ENCODE data around the gene FOXJ3.

Gene FOXJ3

DNA sequence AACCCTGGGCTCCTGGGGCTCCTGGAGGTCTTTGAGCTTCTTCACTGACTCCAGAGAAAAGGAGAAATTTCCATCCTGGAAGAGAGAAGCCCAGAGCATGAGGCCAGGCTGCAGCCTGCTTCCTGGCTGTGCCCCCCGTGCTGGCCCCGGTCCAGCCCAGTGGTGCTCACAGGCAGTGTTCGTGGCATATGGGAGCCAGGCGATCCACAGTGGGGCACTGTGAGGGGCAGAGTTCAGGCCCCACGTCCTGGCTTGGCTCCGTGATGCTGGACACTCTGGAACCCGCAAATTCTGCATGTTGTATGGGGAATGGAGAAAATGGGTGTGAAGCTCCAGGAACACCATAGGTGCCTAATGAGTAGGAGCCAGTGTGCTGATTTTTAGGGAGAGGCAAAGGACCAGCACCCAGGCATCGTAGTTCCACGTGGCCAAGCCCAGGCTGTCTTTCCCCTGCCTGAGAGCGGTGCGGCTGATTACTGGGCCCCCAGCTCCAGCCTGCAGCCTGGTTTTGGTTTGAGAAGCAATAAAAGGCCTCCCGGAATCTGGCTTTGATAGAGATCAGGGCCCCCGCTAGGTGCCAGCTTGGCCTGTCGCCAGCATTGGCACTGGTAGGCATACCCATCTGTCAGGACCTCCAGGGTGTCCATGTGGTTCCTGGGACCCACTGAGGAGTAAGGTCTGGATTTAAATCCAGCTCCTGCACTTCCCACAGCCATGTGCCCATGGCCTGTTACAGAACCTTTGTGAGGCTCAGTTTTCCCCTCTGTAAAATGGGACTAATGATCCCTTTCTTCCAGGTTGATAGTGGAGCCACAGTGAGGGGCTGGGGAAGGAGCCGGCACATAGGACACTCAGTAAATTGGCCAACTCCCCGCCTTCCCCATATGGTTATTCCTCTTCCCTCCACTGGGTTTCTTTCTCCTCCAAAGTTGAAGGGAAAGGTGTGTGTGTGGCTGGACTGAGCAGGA lies 171.2 kb downstream of the FOXJ3 start:
- FAIRE-seq: no peak

DNA sequence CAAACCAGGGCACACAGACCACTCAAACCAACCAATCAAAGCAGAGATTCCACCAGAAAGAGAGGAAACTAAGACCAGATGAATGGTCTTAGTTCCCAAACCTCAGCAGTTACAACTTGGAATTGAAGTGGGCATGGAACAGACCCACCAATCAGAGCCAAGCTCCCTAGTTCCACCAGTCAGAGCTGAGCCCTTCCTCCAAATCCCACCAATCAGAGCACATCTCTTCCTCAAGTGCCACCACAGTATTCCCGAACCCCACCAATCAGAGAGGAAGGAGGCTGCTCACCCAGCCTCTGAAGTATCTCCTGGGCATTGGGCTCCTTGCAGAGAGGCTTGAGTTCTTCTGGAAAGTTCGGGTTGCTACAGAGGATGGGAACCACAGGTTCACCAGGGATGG lies 171.9 kb downstream of the FOXJ3 start:
- no peak for FAIRE-seq

DNA sequence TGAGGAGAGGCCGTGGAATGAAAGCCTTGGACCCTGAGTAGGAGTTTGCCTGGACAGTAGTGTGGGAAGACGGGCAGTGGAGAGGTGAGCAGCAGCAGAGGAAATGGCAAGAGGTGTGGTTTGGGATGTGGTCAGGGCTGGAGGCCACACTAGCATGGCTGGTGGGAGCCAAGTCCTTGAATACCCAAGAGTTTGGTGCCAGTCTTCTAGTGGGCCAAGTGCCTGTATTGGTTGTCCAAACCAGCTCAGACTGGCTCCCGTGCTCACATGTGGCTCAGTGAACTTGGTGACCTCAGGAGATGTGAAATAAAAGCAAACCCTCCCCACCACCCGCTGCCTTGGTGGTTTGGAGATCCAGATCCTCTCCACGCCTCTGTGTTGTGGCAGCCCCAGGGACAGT lies 172.9 kb downstream of the FOXJ3 start:
- FAIRE-seq: no peak

DNA sequence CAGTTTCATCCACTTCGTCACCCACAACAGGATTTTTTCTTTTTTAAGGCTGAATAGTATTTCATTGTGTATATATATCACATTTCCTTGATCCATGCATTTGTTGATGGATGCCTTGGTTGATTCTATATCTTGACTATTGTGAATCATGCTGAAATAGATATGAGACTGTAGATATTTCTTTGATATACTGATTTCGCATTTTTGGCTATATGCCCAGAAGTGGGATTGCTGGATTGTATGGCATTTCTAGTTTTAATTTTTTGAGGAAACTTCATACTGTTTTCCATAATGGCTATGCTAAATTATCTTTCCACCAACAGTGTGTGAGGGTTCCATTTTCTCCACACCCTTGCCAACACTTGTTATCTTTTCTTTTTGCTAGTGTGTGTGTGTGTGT lies 176.8 kb downstream of the FOXJ3 start:
- no peak for FAIRE-seq

DNA sequence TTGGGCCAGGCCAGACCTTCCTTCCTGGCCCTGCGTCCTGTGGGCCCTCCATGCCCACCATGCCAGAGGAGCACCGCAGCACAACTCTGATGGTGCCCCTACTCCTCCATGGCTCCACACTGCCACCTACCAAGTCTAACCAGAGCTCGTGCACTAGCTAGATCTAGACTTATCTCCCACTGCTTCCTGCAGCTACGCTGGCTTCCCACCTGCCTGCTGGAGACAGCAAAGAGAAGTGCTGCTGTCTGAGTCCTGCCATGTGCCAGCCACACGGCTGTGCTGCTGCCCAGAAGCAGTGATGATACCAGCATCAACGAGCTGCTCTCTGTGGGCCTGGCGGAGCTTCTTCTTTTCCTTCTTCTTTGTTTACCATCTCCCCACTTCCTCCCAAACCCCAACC lies 177.4 kb downstream of the FOXJ3 start:
- no peak for FAIRE-seq

DNA sequence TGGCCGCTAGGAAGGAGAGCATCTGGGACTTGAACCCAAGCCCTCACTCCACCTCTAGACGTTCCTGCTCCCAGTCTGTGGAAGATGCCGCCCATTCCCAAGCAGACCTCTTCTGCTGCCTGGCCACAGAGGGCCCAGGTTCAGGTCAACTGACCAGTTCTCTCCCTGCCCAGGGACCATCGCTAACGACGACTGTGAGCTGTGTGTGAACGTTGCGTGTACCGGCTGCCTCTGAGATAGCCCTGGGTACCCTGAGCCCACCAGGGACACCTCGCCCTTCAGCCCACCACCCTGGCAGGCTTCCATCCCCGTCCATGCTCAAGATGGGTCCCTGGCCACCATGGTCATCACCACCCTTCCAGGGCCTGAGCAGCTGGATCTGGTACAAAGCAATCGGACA lies 179.7 kb downstream of the FOXJ3 start:
- FAIRE-seq: no peak

DNA sequence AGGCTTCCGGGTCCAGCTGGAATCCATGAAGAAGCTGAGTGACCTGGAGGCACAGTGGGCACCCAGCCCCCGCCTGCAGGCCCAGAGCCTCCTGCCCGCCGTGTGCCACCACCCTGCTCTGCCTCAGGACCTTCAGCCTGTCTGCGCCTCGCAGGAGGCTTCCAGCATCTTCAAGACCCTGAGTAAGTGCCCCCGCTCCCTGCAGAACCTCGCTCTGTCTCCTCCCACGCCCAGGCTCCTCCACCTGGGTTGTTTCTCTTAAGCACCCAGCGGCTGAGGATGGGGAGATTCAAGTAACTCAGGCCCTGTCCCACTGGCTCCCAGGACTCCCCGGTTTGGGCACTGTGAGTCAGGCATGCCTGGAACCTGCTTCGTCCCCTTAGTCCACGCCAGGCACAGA lies 180.3 kb downstream of the FOXJ3 start:
- FAIRE-seq: no peak

DNA sequence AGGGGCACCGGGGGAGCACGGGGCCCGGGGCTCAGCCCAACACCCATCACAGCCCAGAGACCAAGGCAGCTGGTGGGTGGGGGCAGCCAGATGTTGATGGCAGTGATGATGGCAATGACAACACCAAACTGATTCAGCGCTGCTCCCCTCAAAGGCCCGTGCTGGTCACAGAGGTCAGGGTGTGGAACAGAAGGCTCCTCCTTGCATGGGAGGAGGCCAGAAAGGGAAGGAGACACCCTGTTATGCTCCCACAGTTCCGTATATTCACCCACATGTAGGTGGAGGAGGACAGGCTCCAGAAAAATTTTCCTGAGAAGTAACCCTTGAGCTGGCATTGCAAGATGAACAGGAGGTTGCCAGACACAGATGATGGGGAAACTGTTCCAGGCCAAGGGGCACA lies 181.4 kb downstream of the FOXJ3 start:
- FAIRE-seq: no peak

DNA sequence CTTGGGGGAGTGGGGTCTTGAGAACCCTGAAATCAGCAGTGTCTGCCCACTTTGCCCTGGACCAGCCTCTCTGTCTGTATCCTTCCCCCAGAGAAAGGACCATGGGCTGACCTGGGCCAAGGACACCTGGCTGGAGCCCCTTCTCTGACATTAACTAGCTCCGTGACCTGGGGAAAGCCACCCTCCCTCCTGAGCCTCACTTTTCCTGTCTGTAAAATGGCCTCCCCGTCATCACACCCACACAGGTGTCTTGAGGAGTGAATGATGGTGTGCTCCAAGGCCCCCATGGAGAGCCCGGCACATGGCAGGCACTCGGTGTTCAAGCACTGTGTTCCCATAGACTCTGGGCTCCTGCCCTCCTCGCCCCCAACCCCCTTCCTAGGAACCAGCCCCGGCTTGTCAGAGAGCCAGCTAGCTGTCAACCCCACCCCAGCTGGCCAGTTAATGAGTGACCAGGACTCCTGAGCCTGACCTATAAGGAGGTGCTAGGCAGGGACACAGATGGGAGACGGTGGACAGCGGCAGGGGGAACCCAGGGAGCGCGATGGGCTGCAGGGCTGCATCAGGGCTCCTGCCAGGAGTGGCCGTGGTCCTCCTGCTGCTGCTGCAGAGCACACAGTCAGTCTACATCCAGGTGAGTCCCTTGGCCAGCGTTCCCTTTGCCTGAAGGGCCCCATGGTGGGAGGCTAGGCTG lies 182.0 kb downstream of the FOXJ3 start, which contains the start of gene GUCA2B:
Gene GUCA2B (plus strand): TSS at position 504 of the 694 bp plus-strand sequence. CDS start 41 bp downstream, at position 545.
- FAIRE-seq: no peak

DNA sequence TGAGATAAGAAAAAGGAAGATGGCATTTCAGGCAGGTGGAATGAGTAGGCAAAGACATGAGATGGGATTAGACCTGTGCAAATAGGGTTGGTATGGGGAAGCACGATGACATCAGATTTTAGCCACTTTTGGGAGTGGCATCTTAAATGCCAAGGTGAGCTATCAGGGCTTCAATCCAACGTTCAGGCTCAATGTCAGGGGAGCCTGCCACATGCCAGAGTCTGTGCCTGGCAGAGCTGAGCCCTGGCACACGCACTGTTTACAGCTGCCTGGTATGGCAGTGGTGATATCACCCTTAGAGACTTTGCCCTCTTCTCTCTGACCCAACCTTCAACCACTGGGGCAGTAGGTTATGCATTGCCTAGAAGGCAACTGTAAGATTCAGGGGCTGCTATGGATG lies 182.9 kb downstream of the FOXJ3 start:
- FAIRE-seq: no peak

DNA sequence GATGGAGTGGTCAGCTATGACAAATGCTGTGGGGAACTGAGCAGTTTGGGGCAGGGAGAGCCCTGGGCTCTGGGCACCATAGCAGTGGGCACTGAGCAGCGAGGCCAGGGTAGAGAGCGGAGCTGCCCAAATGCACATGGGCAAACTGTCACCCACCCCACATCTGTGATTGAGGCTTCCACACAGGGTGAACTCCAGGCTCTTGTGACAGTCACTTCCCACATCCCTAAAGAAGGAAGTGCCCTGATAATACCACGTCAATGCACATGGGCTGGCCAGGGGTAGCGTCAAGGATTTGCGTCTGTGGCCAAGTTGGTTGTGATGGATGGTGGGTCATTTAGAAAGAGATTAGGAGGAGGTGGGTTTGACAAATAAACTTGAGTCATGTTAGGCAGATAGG lies 184.4 kb downstream of the FOXJ3 start:
- no peak for FAIRE-seq

DNA sequence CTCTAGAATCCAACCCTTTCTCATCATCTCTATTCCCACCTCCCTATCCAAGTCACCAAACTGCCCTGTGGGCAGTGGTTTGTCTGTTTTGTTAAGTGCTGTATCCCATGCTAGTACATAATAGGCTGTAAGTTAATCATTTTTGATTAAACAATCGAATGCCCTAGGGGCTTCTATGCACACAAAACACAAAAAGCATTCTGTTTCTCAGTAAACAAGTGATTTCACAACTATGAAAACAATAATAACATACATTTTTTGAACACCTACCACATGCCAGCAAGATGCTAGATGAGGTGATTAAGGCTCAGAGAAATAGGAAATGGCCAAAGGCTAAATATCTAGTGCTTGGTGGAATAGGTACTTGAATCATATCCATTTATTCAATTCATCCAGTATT lies 186.9 kb downstream of the FOXJ3 start:
- FAIRE-seq: no peak

DNA sequence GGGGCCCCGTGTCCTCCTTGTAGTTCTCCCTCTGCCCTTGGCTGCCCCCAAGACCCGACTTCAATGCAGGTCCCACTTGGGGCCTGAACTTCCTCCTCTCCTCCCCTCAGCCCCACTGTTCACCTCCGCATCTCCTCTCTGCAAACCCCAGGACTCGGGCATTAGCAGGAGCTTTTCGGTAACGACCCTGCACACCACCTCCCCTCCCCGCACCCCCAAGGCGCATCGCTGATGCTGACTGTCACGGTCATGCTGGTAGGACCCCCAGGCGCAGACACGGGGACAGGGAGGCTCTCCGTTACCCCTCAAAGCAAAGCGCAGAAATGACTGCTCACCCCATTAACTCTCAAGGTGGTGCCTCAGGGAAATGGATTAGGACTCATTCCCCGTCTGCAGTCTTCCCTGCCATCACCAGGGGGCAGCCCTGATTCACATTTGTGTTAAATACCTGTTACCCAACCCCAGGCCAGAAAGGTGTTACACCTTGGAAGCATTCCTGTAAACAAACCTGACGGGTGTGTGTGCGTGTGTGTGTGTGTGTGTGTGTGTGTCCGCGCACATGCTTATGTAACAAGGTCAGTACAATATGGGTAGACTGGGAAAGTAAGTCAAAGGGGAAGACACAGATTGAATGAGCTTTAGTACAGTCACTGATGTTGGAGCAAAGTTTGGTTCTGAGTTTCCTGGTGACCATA lies 188.3 kb downstream of the FOXJ3 start:
- FAIRE-seq: peak; percentile 57

DNA sequence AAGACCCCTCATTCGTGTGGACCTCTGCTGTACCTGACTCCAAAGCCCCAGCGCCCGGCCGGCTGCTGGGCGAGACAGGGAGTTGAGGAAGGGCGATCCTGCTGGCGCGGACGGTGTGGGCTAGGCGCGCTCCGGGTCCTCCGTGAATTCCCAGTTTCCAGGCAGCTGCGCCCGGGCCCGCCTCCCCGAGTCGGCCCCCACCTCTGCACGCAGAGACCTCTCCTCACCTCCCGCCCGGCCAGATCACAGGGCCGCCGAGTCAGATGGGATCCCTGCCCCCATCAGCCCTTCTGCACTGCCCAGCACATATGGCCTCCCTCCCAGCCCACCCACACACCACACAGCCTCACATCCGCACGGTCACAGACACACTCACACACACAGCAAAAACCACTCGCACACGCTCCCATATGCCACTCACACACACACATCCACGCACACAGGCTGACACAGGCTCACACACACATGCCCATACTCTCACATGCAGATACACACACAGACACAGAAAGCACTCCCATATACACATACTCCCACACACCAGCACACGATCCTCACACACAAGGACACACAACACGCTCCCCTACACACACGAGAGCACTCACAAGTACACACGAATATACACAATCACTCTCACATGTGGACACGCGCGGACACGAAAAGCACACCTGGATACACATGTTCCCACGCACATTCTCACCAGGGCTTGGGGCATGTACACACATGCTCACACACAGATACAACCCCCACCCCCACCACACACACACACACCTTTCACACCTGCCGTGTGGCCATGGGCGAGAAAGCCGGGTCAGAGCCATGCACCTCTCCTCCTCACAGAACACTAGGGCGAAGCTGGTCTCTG lies 189.0 kb downstream of the FOXJ3 start:
- FAIRE-seq: no peak

DNA sequence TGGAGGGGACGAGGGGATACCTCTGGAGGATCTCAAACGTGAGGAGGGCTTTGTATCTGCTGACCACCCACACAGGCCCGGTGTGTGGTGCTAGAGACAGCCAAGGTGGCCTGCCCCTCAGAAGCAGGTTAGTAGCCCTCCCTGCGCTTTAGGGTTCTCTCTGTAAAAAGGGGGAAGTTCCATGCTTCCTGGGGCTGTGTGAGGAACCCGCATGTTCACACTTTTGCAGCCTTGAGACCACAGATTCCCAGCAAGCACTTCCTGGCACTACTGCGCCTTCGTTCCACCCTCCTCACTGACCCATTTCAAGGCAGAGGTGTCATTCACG lies 189.7 kb downstream of the FOXJ3 start:
- no peak for FAIRE-seq

DNA sequence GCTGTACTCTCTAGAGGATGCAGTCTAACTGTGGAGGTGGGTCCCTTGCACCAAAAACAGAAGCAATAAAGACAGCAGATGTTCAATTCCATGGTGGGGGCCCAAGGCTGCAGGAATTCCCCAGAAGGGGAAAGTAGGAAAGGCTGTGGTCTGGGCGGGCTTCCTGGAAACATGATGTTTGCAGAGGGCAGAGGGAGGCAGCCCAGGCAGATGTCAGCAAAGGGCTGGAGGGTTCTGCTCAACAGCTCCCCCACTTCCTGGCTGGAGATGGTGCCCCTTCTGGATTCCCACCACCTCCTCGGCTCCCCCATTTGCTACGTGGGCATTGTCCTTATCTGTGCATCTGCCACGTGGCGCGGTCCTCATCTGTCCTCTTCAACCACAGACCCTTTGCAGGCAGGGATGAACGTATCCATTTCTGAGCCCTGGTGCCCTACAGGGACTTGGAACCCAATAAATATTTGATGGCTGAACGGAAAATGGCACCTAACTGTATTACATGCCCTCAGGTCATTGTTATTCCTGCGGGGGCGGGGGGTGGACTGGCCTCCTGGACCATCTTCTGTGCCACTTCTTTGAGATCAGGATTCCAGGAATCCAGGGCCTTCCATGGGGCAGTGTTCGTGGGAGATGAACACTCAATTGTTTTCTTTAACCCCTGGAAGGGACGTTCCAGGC lies 190.2 kb downstream of the FOXJ3 start:
- FAIRE-seq: no peak

DNA sequence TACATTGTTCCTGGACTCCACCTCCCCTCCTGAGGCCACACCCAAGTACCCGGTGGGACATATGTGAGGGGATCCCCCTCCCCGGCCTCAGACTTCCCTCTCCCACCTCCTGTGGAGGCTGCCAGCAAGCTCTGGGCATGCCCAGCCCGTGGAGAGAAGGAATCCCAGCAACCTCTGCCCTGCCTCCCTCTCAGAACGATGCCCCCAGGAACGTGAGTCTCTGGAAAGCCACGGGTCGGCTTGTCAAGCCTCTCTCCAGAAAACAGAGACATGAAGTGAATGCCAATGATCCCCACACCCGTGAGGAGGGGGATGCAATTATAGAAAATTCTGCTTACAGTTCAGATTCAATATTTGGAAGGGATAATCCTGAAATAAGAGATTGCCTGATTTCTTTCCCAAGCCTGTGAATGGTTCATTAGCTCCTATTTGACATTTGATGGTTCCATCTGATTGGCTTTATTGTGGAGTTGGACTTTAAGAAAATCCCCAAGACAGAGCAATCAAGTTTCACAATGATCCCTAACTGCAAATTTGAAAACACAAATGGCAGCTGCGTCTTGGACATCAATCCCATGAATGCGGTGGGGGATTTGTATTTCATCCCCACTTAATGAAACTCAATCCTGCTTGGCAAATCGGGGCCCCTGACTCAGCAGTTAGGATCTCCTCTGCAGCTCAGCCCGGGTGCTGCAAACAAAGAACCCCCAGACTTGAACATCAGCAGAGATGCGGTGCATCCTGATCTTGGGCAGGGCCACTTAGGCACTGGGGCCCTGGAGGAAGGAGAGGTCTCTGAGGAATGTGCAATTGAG lies 190.9 kb downstream of the FOXJ3 start:
- FAIRE-seq: no peak

DNA sequence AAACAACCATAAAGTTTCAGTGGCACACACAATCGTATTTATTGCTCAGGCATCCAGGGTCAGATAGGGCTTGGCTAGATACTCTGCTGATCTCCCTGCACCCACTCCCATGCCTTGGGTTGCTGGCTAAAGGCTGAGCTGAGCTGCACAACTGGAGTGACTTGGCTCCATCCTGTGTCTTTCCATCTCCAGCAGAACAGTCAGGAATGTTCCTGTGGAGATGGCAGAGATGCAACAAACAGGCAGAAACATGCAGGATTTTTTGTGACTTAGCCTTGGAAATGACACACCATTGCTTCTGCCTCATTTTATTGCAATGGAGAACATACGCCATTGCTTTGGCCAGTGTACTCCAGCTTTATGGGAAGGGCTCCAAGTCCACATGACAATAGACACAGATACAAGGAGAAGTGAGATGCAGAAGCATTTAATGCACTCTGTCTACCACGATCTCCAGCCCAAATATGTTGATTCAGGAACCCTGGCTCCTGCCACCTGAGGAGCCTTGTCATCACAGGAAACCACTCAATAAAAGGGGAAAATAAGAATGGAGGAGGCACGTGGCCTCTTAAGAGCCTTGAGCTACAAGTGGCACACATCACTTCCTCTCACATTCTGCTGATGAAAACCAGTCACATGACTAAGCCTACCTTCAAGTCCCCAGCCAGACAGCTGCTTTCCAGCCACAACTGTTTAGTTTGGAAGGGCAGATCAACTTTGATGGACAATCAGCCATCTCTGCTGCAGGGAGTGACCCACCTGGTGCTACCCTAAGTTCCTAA lies 191.9 kb downstream of the FOXJ3 start:
- FAIRE-seq: no peak

DNA sequence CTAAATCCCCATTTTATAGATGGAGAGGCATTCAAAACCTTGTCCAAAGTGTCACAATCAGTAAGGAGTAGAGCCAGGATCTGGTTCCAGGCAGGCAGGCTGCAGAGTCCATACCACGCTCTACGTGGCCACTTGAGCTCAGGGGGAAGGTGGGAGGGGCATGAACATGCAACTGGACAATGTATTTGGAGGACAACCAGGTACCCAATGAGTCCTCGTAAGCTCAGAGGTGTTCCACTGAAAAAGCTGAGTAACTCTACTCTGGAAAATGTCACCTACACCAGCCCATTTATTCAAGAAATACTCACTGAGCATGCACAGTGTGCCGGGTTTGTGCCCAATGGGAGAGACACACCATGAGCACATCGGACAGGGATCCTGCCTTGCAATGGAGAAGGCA lies 193.1 kb downstream of the FOXJ3 start:
- FAIRE-seq: no peak

DNA sequence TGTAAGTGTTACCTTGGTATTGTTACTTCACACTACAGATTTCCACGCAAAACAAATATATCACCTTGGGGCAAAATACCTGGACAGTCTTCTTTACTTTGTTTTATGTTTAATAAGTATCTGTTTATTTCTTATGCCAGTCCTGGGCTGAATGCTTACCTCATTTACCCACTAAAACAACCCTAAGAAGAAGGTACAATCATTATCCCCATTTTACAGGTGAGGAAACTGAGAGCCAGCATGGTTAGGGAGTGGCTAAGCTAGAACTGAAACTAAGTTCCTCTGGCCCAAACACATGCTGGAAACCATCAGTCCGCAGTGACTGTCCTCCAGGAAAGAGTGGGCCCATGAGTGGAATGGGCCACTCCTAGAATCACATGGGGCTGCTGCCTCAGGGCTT lies 194.8 kb downstream of the FOXJ3 start:
- FAIRE-seq: no peak
